A673 (cell line): Measurements from ENCODE around the gene P3H4. TPM values are rescaled to one million over a fixed set of nuclear protein-coding genes. Genes with fewer than 3 reads are reported as not detected.
A peak's percentile ranks its signal among the peaks of the same experiment; 100 is the strongest.

ENCODE experiments used
- BruUV-seq: library from RNA; stranded (reverse); fragments of 400-500 nt; replicated peaks from 2 replicates; lab custom pipeline; 2021; lab: Mats Ljungman, UMichigan
- CTCF ChIA-PET: fragments of 300-600 bp; sonication (Branson Sonifier 250); formaldehyde crosslinking; loops from one replicate; lab custom pipeline; 2022; ENCODE audit warnings: antibody characterized with exemption; lab: Charles Lee
- POLR2A ChIA-PET: fragments of 300-600 bp; sonication (Branson Sonifier 250); formaldehyde crosslinking; loops from one replicate; lab custom pipeline; 2022; ENCODE audit warnings: antibody characterized with exemption; ENCODE audit not compliant: low non-redundant PET; lab: Charles Lee
- DNase-seq: peaks from one replicate; pipeline ENCODE4 v3.0.0-alpha.2; 2015; ENCODE audit warnings: low spot score
- H3K27ac ChIP-seq: fragments of 200-600 bp; sonication (generic); 2 replicates; pipeline ENCODE4 v1.5.1; 2016; ENCODE audit warnings: mixed run types, low read depth, mild to moderate bottlenecking, mixed read lengths, antibody characterized with exemption, low read length; ENCODE audit not compliant: poor library complexity, severe bottlenecking
- H3K27me3 ChIP-seq: fragments of 200-600 bp; sonication (generic); replicated peaks from 2 replicates; pipeline ENCODE4 v1.6.1; 2017; ENCODE audit warnings: mixed run types, low read depth, mild to moderate bottlenecking, mixed read lengths, antibody characterized with exemption, low read length; ENCODE audit not compliant: insufficient read depth, poor library complexity
- H3K36me3 ChIP-seq: fragments of 200-600 bp; sonication (generic); 2 replicates; pipeline ENCODE4 v1.6.1; 2016; ENCODE audit warnings: mixed run types, mild to moderate bottlenecking, mixed read lengths, antibody characterized with exemption, low read length; ENCODE audit not compliant: insufficient read depth, poor library complexity, severe bottlenecking
- H3K4me1 ChIP-seq: fragments of 200-600 bp; sonication (generic); 2 replicates; pipeline ENCODE4 v1.6.1; 2017; ENCODE audit warnings: mixed run types, mild to moderate bottlenecking, mixed read lengths, antibody characterized with exemption, low read length; ENCODE audit not compliant: insufficient read depth, poor library complexity, severe bottlenecking
- H3K4me3 ChIP-seq: fragments of 200-600 bp; sonication (generic); 2 replicates; pipeline ENCODE4 v1.5.1; 2016; ENCODE audit warnings: low read depth, mixed run types, mild to moderate bottlenecking, mixed read lengths, low read length; ENCODE audit not compliant: poor library complexity, severe bottlenecking
- H3K9me3 ChIP-seq: fragments of 200-600 bp; sonication (generic); 2 replicates; pipeline ENCODE4 v1.6.1; 2016; ENCODE audit warnings: mixed run types, low read depth, mild to moderate bottlenecking, mixed read lengths, antibody characterized with exemption, low read length; ENCODE audit not compliant: poor library complexity, severe bottlenecking
- CTCF ChIP-seq: fragments of 300-800, 200-600 bp; sonication (generic); conservative IDR thresholded peaks from 2 replicates; pipeline ENCODE4 v1.5.1; 2017; ENCODE audit warnings: low read depth, mild to moderate bottlenecking, antibody characterized with exemption, low read length, moderate library complexity, mixed read lengths
- EZH2 ChIP-seq: fragments of 200-600 bp; sonication (generic); IDR thresholded peaks from 2 replicates; pipeline ENCODE4 v1.6.1; 2017; ENCODE audit warnings: borderline replicate concordance, low read depth, mild to moderate bottlenecking, mixed read lengths, antibody characterized with exemption, low read length; ENCODE audit not compliant: poor library complexity, severe bottlenecking
- intact Hi-C: fragments of 100-400 bp; cut with micrococcal nuclease; formaldehyde crosslinking; loops from one replicate; pipeline ENCODE4 v1.10.0; 2022; ENCODE audit not compliant: unreplicated experiment
- total RNA-seq: library from RNA; stranded (reverse); gene quantifications from 2 replicates; pipeline ENCODE4 v1.2.3, GENCODE V29; 2021

P3H4 gene
- total RNA-seq, 1 experiment from 2014 or later = 5.9 TPM

- no peak overlapping the region for H3K27ac ChIP-seq
- H3K36me3 ChIP-seq = no peaks in the 10 kb centered on the region
- intact Hi-C loops = no loop called here
- H3K27me3 ChIP-seq = no peaks in the 10 kb centered on the region
- POLR2A ChIA-PET = no interaction called here
- DNase-seq = no peak
- CTCF ChIA-PET = interaction anchor here (0.6 kb wide), 1 partner anchor 51 kb away, joined by 4 read pairs; no protein-coding TSS in a partner anchor
- H3K4me1 ChIP-seq = no peaks in the 10 kb centered on the region
- H3K9me3 ChIP-seq = no peaks in the 10 kb centered on the region
- H3K4me3 ChIP-seq = peak overlapping the region; percentile 56
- no peak for TF ChIP-seq CTCF
- TF ChIP-seq EZH2 = no peak
- no TSS peak for BruUV-seq
Observed at GRCh38 chr17:41813152-41813680, 1.5 kb upstream of the P3H4 start.

DNA sequence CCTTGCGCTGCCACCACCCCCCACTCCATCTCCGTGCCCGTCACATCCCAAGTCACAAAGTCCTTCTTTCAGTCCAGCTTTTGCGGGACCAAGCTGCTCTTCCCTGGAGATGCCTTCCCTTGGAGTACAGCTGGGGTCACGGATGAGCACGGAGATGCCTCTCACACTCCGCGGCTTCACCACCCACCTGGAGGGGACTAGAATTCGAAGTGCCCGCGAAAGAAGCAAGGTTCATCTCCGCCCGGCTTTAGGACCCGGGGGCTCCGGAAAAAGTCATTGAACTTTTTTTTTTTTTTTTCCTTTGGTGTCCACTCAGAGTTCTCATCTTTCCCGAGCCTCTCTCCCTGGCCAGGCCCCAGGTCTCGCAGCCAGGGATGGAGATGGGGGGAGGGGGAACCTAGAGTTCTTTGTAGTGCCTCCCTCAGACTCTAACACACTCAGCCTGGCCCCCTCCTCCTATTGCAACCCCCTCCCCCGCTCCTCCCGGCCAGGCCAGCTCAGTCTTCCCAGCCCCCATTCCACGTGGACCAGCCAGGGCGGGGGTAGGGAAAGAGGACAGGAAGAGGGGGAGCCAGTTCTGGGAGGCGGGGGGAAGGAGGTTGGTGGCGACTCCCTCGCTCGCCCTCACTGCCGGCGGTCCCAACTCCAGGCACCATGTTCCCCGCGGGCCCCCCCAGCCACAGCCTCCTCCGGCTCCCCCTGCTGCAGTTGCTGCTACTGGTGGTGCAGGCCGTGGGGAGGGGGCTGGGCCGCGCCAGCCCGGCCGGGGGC is 817 bp upstream of the P3H4 start, which contains the start of gene FKBP10:
Gene FKBP10, plus strand, starts transcription at position 624 of the 771 bp plus-strand sequence. Its CDS starts 31 bp downstream, at position 655.
- BruUV-seq = no TSS peak
- peak; percentile 62 for DNase-seq
- intact Hi-C loops = no loop called here
- ChIA-PET CTCF (interaction anchor here (0.6 to 1.6 kb wide), 2 partner anchors 26 to 51 kb away, joined by 4 to 5 read pairs; partner anchors contain the start of gene JUP), POLR2A (no interaction called here)
- H3K4me1 ChIP-seq = no peaks in the 10 kb centered on the region
- H3K36me3 ChIP-seq = no peaks in the 10 kb centered on the region
- no peaks in the 10 kb centered on the region for H3K9me3 ChIP-seq
- H3K4me3 ChIP-seq = peak within 1 kb of the TSS; percentile 56
- TF ChIP-seq EZH2 = no peak
- TF ChIP-seq CTCF = no peak
- H3K27ac ChIP-seq = peak within 1 kb of the TSS; percentile 50
- H3K27me3 ChIP-seq = no peaks in the 10 kb centered on the region

- H3K9me3 ChIP-seq = no peaks in the 10 kb centered on the region
- ChIA-PET CTCF (interaction anchor here (0.6 to 1.6 kb wide), 3 partner anchors 24 to 141 kb away, joined by 3 to 5 read pairs (median 5); partner anchors contain the start of gene JUP), POLR2A (no interaction called here)
- no peaks in the 10 kb centered on the region for H3K36me3 ChIP-seq
- no peaks in the 10 kb centered on the region for H3K27me3 ChIP-seq
- peak overlapping the region; percentile 56 for H3K4me3 ChIP-seq
- no peaks in the 10 kb centered on the region for H3K4me1 ChIP-seq
- BruUV-seq = no TSS peak
- no peak for DNase-seq
- intact Hi-C loops = no loop called here
- peak overlapping the region; percentile 50 for H3K27ac ChIP-seq
- TF ChIP-seq EZH2 = no peak
- no peak for TF ChIP-seq CTCF
Observed at GRCh38 chr17:41810659-41811548, 845 bp downstream of the P3H4 start.
